Measurements from ENCODE around the gene MBOAT1. TPM values are rescaled to one million over a fixed set of nuclear protein-coding genes. Genes with fewer than 3 reads are reported as not detected.
"Not testable (repeated sequence)": the region's sequence is repeated elsewhere in the genome, so short reads cannot be mapped to it uniquely, and the experiment has no call there.

Gene MBOAT1
- total RNA-seq, 1 experiment from 2014 or later, result 9.9 TPM

DNA sequence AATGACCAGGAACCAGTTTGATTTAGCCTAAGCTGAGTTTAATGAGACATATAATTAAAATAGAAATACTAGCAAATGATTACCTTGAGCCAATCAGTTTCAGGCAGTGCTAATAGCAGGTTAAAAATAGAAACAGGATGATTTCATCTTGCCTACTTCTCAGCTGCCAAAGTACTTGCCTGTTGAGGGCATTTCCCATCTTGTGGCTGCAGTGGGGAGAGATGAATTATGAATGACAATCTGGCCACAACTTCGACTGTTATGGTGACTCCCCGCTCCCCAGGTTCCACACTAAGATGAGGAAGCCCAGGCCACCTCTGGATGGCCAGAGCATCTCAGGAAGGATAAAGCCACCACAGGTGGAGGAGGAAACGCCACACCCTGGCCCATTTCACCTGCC, 31.3 kb downstream of the MBOAT1 start:
- H3K18ac ChIP-seq (ENCODE audit: insufficient read length, low read depth, low read length), result no peak overlapping the region
- no peak overlapping the region for H3T11ph ChIP-seq (ENCODE audit: low read length)
- peaks cover 5% of the 10 kb centered on the region for H3K79me1 ChIP-seq (ENCODE audit: insufficient read depth, low read depth, low read length, poor library complexity, severe bottlenecking)
- H3K27ac ChIP-seq (ENCODE audit: insufficient read length, low read depth, low read length), result no peak overlapping the region
- Mint-ChIP-seq H3K4me1 (peaks cover 0 to 5% of the 10 kb centered on the region in 2 experiments; a peak in 1 of 4 replicates), H3K4me3 (no peak overlapping the region), H3K9me3 (peaks cover 4 to 7% of the 10 kb centered on the region in 2 experiments; a peak in 4 of 5 replicates), H3K36me3 (ENCODE audit: insufficient read depth in 1 of 3, low read depth in 3 of 3) (peaks cover 0 to 12% (median 11%) of the 10 kb centered on the region in 3 experiments; a peak in 4 of 7 replicates), H3K27me3 (ENCODE audit: low read depth) (no peaks in the 10 kb centered on the region), H3K27ac (no peak overlapping the region)
- H2BK20ac ChIP-seq (ENCODE audit: low read depth, low read length, poor library complexity, severe bottlenecking), result no peak overlapping the region
- TF ChIP-seq, protein P1, sequence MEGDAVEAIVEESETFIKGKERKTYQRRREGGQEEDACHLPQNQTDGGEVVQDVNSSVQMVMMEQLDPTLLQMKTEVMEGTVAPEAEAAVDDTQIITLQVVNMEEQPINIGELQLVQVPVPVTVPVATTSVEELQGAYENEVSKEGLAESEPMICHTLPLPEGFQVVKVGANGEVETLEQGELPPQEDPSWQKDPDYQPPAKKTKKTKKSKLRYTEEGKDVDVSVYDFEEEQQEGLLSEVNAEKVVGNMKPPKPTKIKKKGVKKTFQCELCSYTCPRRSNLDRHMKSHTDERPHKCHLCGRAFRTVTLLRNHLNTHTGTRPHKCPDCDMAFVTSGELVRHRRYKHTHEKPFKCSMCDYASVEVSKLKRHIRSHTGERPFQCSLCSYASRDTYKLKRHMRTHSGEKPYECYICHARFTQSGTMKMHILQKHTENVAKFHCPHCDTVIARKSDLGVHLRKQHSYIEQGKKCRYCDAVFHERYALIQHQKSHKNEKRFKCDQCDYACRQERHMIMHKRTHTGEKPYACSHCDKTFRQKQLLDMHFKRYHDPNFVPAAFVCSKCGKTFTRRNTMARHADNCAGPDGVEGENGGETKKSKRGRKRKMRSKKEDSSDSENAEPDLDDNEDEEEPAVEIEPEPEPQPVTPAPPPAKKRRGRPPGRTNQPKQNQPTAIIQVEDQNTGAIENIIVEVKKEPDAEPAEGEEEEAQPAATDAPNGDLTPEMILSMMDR (conservative IDR thresholded peaks at IDR 0.05), result no peak
- H4K20me1 ChIP-seq (ENCODE audit: control insufficient read depth, insufficient read depth, insufficient read length), result no peaks in the 10 kb centered on the region
- H3K56ac ChIP-seq (ENCODE audit: insufficient read length, low read depth, low read length), result no peak overlapping the region
- H2AFZ ChIP-seq (ENCODE audit: low read length), result no peak overlapping the region
- no peaks in the 10 kb centered on the region for H3K27me3 ChIP-seq (ENCODE audit: insufficient read depth, low read length)
- no peak overlapping the region for H4K5ac ChIP-seq (ENCODE audit: insufficient read length, low read depth, low read length)
- no peak overlapping the region for H3K14ac ChIP-seq (ENCODE audit: insufficient read depth, low read length)
- no peaks in the 10 kb centered on the region for H3K9me3 ChIP-seq (ENCODE audit: control insufficient read depth, low read depth, low read length)
- no peak for DNase-seq
- 0 out of 2 replicates have a peak, but pooled peaks cover 2% of the 10 kb centered on the region for H3K4me1 ChIP-seq (ENCODE audit: insufficient read depth, low read length)
- H3K9ac ChIP-seq (ENCODE audit: extremely low read depth, insufficient read length, low read length), result no peak overlapping the region
- H2BK5ac ChIP-seq (ENCODE audit: insufficient read length, low read length), result no peak overlapping the region
- no peak overlapping the region for H2AK5ac ChIP-seq (ENCODE audit: insufficient read length, low read length)
- no peak overlapping the region for H3K4ac ChIP-seq (ENCODE audit: low read depth, low read length)
- H3K4me2 ChIP-seq (ENCODE audit: insufficient read depth, insufficient read length, low read length), result no peak overlapping the region
- no peak overlapping the region for H4K91ac ChIP-seq (ENCODE audit: insufficient read length, low read depth, low read length)
- H2BK15ac ChIP-seq (ENCODE audit: low read depth, low read length), result no peak overlapping the region
- no CpG with 5 or more reads among the region's 3 CpGs for WGBS (ENCODE audit: extremely low coverage, insufficient read length, low lambda C conversion rate)
- H3K79me2 ChIP-seq (ENCODE audit: insufficient read depth, low read length), result no peaks in the 10 kb centered on the region
- H3K23me2 ChIP-seq (ENCODE audit: insufficient read length, low read depth, low read length, poor library complexity, severe bottlenecking), result no peaks in the 10 kb centered on the region
- no peak overlapping the region for H3K23ac ChIP-seq (ENCODE audit: insufficient read length, low read depth, low read length)
- H2BK120ac ChIP-seq (ENCODE audit: low read depth, low read length, poor library complexity, severe bottlenecking), result no peak overlapping the region
- no peak overlapping the region for H4K8ac ChIP-seq (replicated peaks; ENCODE audit: insufficient read length, low read depth, low read length)
- H2BK12ac ChIP-seq (ENCODE audit: insufficient read length, low read depth, low read length), result no peak overlapping the region

DNA sequence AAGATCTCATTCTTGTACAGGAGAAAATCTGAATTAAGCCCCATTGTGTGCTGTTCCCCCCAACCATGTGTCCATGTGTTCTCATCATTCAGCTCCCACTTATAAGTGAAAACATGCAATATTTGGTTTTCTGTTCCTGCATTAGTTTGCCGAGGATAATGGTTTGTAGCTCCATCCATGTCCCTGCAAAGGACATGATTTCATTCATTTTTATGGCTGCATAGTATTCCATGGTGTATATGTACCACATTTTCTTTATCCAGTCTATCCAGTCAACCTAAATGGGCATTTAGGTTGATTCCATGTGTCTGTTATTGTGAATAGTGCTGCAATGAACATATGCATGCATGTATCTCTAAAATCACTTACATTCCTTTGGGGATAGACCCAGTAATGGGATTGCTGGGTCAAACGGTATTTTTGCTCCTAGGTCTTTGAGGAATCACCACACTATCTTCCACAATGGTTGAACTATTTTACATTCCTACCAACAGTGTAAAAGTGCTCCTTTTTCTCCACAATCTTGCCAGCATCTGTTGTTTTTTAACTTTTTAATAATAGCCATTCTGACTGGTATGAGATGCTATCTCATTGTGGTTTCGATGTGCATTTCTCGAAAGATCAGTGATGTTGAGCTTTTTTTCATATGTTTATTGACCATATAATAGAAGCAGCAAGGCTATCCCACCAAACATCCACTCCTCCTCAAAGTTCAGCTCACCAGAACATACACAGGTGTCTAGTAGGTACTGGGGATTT, 32.8 kb downstream of the MBOAT1 start:
- not testable (repeated sequence) for H3K27me3 ChIP-seq (ENCODE audit: insufficient read depth, low read length); H2BK15ac ChIP-seq (ENCODE audit: low read depth, low read length); H3K9me3 ChIP-seq (ENCODE audit: control insufficient read depth, low read depth, low read length); H3K4me2 ChIP-seq (ENCODE audit: insufficient read depth, insufficient read length, low read length); H2AK5ac ChIP-seq (ENCODE audit: insufficient read length, low read length); H4K8ac ChIP-seq (replicated peaks; ENCODE audit: insufficient read length, low read depth, low read length); H3K4me3 Mint-ChIP-seq; H4K91ac ChIP-seq (ENCODE audit: insufficient read length, low read depth, low read length); H2BK120ac ChIP-seq (ENCODE audit: low read depth, low read length, poor library complexity, severe bottlenecking); H3K79me1 ChIP-seq (ENCODE audit: insufficient read depth, low read depth, low read length, poor library complexity, severe bottlenecking); H2BK12ac ChIP-seq (ENCODE audit: insufficient read length, low read depth, low read length); H3K9me3 Mint-ChIP-seq; H3K4me1 Mint-ChIP-seq; H3K9ac ChIP-seq (ENCODE audit: extremely low read depth, insufficient read length, low read length); H3K23ac ChIP-seq (ENCODE audit: insufficient read length, low read depth, low read length); H3K56ac ChIP-seq (ENCODE audit: insufficient read length, low read depth, low read length); H4K20me1 ChIP-seq (ENCODE audit: control insufficient read depth, insufficient read depth, insufficient read length); H3K27ac Mint-ChIP-seq; DNase-seq; H3K27ac ChIP-seq (ENCODE audit: insufficient read length, low read depth, low read length); H3K23me2 ChIP-seq (ENCODE audit: insufficient read length, low read depth, low read length, poor library complexity, severe bottlenecking); H2BK5ac ChIP-seq (ENCODE audit: insufficient read length, low read length); H2BK20ac ChIP-seq (ENCODE audit: low read depth, low read length, poor library complexity, severe bottlenecking); H2AFZ ChIP-seq (ENCODE audit: low read length); H3K27me3 Mint-ChIP-seq (ENCODE audit: low read depth); H3K4me1 ChIP-seq (ENCODE audit: insufficient read depth, low read length); H3K4ac ChIP-seq (ENCODE audit: low read depth, low read length); H3T11ph ChIP-seq (ENCODE audit: low read length); H4K5ac ChIP-seq (ENCODE audit: insufficient read length, low read depth, low read length); H3K79me2 ChIP-seq (ENCODE audit: insufficient read depth, low read length); H3K14ac ChIP-seq (ENCODE audit: insufficient read depth, low read length); H3K18ac ChIP-seq (ENCODE audit: insufficient read length, low read depth, low read length)
- no CpG with 5 or more reads among the region's 4 CpGs for WGBS (ENCODE audit: extremely low coverage, insufficient read length, low lambda C conversion rate)
- peaks cover 0 to 12% (median 11%) of the 10 kb centered on the region in 3 experiments; a peak in 4 of 7 replicates for H3K36me3 Mint-ChIP-seq (ENCODE audit: insufficient read depth in 1 of 3, low read depth in 3 of 3)
